HG03108 (cell line): ENCODE results near the gene COX7B.
A peak's percentile ranks its signal among the peaks of the same experiment; 100 is the strongest.
"Not testable (repeated sequence)": the region's sequence is repeated elsewhere in the genome, so short reads cannot be mapped to it uniquely, and the experiment has no call there.

Experiments
- ATAC-seq: cut with Tn5 transposase; IDR thresholded peaks from one replicate; pipeline ENCODE4 v1.9.1; 2021; ENCODE audit warnings: moderate library complexity; ENCODE audit not compliant: unreplicated experiment

COX7B gene, protein sequence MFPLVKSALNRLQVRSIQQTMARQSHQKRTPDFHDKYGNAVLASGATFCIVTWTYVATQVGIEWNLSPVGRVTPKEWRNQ

DNA sequence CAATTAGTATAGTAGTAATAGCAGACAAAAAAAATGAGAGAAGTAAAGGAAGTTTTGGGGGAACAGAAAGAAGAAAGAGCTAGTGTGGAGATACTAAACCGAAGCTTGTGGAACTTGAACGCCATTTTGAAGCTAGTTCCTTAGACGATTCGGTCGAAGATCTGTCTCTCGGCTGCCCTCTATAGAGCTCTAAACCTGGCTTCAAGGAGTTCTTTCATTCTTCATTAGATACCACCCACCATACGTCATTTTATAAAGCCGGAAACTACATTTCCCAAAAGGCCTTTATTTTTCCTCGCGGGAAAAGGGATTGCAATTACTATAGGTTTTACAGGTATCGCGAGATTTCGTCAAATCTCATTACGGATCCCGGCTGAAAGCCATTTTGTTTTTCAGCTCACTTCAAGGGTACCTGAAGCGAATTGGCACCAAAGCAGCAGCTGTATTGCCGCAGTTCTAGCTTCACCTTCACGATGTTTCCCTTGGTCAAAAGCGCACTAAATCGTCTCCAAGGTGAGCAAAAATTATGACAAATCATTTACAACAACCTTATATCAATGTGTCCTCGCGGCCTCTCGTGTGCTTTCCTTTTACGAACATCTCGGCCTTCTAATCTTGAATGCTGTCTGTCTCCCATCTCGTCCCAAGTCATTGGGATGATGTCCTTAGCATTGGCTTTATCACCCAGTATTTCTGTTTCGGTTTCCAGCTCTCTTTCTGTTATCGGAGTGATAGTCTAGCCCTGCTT, at the start of gene COX7B:
TSS of gene COX7B (plus strand) at position 388 of the 748 bp plus-strand sequence. CDS start at position 474, 86 bp downstream.
- ATAC-seq = peak; percentile 53

GRCh38 chrX:77875372-77875771, 23.9 kb upstream of the COX7B start:
- no peak for ATAC-seq

DNA sequence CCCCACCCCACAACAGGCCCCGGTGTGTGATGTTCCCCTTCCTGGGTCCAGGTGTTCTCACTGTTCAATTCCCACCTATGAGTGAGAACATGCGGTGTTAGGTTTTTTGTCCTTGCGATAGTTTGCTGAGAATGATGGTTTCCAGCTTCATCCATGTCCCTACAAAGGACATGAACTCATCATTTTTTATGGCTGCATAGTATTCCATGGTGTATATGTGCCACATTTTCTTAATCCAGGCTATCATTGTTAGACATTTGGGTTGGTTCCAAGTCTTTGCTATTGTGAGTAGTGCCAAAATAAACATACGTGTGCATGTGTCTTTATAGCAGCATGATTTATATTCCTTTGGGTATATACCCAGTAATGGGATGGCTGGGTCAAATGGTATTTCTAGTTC, 17.9 kb upstream of the COX7B start:
- ATAC-seq = not testable (repeated sequence)

- no peak for ATAC-seq
Observed at GRCh38 chrX:77892887-77893286, 6.4 kb upstream of the COX7B start.

- no peak for ATAC-seq
Observed at GRCh38 chrX:77893713-77894112, 5.6 kb upstream of the COX7B start.

GRCh38 chrX:77894921-77895886, 4.1 kb upstream of the COX7B start, which contains the start of gene MAGT1:
Gene MAGT1, minus strand, starts transcription at chrX:77895435. Its CDS starts 25 bp downstream, at chrX:77895410.
- peak; percentile 92 for ATAC-seq

GRCh38 chrX:77900688-77901087, 1.4 kb downstream of the COX7B start:
- no peak for ATAC-seq

GRCh38 chrX:77901506-77901905, 2.2 kb downstream of the COX7B start:
- ATAC-seq = no peak

DNA sequence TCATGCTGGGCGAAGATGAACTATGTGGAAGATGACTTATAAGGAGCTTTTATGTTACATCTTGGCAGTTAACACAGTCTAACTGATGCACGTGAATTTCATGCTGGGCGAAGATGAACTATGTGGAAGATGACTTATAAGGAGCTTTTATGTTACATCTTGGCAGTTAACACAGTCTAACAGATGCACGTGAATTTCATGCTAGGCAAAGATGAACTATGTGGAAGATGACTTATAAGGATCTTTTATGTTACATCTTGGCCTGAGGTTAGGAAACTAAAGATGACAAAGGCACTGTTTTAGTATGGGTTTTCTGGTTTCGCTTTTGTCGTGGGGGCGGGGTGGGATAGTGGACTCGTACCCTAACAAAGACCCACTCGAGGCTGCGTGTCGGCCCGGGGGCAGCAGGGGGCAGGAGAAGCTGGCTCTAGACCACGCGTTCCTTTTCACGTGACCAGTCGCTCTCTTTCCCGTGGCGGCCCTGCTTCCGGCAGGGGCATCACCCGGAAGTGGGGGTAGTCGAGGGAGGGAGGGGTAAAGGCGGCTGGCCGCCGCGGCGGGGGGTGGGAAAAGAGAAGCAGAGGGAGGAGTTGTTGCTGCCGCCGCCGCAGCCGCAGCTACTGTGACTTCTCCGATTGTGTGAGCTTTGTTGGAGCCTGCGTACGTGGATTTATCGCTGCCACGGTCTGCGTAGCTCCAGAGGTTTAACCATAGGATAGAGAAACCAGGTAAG, 11.0 kb downstream of the COX7B start, which contains the start of gene ATP7A:
TSS of gene ATP7A (plus strand) at position 586 of the 733 bp plus-strand sequence. CDS start 60,949 bp downstream, outside the sequence.
- peak; percentile 91 for ATAC-seq

DNA sequence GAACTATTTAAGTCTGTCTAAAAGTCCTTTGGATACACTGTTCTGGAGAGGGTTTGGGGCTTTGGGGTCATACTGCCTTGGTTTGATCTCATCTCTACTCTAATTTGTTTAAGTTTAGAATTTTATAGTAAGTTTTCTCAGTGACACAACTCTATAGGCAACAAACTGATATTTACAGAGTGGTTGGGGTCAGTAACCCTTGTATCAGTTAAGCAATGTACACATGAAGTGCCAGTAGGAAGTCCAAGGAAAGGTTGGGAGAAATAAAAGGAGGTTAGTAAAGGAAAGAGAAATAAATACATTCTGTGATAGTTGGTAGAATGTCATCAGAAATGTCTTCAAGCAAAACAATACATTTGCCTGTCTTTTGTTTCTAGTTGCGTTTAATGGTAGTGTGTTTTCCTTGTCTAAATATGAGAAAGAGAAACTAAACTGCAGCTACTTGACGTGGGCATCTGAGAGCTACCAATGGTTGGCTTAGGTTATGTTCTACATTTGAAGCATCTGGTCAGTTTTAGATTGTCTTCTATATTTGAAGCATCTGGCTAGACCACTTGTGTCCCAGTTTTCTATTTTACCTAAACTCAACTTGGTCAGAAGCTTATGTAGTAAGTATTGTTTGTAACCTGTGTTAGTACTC, 18.1 kb downstream of the COX7B start:
- ATAC-seq = peak; percentile 51

DNA sequence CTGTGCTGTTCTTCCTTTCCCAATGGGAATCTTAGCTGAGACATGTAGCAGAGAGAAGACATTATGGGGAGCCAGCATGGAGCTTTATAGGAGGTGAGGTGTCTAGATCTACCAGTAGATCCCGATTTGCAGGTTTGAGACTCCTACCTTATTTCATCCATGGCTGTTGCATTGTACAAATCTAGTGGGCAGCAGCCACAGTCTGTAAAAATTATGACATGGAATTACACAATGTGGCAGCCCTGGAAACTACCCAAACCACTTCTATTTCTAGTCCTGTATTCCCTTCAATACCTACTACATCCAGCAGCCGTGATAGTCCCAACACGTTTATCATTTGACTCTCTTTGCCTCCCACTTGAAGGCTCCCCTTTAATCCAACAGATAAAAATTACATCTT, 19.3 kb downstream of the COX7B start:
- ATAC-seq = no peak

- ATAC-seq = not testable (repeated sequence)
Observed at GRCh38 chrX:77919370-77919769, 20.1 kb downstream of the COX7B start.

DNA sequence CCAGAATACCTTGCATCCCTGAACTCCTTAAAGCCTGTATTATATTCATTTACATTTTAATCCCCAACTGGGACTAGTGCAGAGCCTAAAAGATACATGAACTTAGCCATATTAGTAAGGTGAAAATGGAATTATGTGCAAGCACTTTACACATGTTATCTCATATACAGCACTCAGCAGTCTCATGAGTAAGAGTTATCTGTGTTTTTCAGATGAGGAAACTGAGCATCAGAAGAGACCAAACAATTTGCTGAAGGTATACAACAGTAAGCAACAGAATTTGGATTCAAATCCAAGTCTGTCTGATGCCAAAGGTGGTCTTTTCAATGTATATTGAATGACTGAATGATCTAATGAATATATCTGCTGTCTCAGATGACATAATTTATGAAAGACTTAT, 23.5 kb downstream of the COX7B start:
- ATAC-seq = no peak

- no peak for ATAC-seq
Observed at GRCh38 chrX:77924320-77924859, 25.1 kb downstream of the COX7B start.

- ATAC-seq = no peak
Observed at GRCh38 chrX:77925764-77926163, 26.5 kb downstream of the COX7B start.

DNA sequence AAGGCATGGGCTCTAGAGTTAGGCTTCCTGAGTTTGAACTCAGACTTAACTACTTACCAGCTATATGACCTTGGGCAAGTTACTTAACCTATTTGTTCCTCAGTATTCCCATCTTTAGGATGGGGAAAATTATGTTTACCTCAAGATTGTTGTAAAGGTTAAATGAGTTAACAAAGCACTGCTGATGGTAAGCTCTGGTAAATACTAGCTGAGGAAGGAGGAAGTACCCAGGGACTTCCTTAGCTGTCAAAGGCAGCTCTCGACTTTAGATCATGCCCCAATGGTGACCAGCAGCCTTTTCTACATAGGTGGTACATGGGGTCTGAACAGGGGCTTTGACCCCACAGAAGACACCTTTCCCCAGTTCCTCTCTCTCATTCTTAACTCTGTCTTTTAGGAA, 31.3 kb downstream of the COX7B start:
- no peak for ATAC-seq

DNA sequence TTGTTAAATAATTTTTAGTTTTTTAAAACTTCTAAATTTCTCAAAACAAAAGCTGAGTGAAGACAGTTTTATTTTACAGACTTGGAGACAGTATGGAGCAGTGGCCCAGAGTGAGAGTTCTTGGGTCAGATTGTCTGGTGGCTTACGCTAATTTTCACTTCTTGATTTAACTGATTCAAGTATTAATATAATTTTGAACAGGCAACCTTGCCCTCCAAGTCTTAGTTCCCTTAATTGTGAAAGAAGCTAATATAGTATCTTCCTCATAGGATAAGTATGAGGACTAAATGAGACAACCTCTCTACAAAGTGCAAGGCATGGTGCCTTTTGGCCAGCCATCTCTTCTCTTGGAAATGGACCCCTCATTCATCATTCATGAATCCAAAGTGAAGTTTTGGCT, 36.6 kb downstream of the COX7B start:
- ATAC-seq = no peak

GRCh38 chrX:77936299-77936698, 37.0 kb downstream of the COX7B start:
- no peak for ATAC-seq

DNA sequence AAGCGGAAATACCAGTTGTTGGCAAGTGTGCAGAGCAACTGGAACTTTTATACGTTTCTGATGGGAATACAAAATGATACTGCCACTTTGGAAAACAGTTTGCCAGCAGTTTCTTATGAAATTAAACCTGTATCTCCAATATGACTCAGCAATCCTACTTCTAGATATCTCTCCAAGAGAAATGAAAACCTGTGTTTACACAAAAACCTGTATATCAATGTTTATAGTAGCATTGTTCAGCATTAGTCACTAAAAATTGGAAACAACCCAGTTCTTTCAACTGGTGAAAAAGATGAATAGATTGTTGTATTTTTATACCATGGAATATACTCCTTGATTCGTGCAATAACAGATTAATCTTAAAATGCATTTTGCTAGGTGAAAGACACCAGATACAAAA, 38.0 kb downstream of the COX7B start:
- ATAC-seq = no peak

- no peak for ATAC-seq
Observed at GRCh38 chrX:77938083-77938680, 38.9 kb downstream of the COX7B start.
